Pancreas (tissue), 10 donors: ENCODE results near the gene G0S2. TPM values are rescaled to one million over a fixed set of nuclear protein-coding genes. Genes with fewer than 3 reads are reported as not detected.

Source experiments
- ATAC-seq, 4 donors: fragments of 200-7000 bp; cut with Tn5 transposase; one replicate each; pipeline versions ENCODE4 v1.8.0 to v1.9.1; 2020; ENCODE audit warnings: mild to moderate bottlenecking in 4 of 4, moderate library complexity in 4 of 4
- DNase-seq, 6 donors: peaks; one replicate each; pipeline ENCODE4 v3.0.0-alpha.2; 2020
- FAIRE-seq: peaks from 2 replicates; lab custom pipeline; 2012; peaks lifted over from hg19 to GRCh38; lab: Jason Lieb, UNC
- H3K27ac ChIP-seq, 4 donors: fragments of 200-600 bp; sonication (generic); 1 replicate in 3 of 4; 2 replicates in 1 of 4; pipeline versions ENCODE4 v1.5.0 to v1.8.0; 2020
- H3K27me3 ChIP-seq, 4 donors: fragments of 200-600 bp; one replicate each; pipeline ENCODE4 v1.8.0; 2021
- H3K36me3 ChIP-seq, 3 donors: fragments of 200-600 bp; sonication (generic) in 1 of 3; one replicate each; pipeline versions ENCODE4 v1.5.0 to v1.8.0; 2020 to 2021
- H3K4me1 ChIP-seq, 3 donors: fragments of 200-600 bp; one replicate each; pipeline ENCODE4 v1.8.0; 2021
- H3K4me3 ChIP-seq, 4 donors: fragments of 200-600 bp; sonication (generic) in 2 of 4; one replicate each; pipeline versions ENCODE4 v1.5.0 to v1.8.0; 2020 to 2021
- H3K9me3 ChIP-seq, 4 donors: fragments of 200-600 bp; one replicate each; pipeline ENCODE4 v1.8.0; 2021
- WGBS, 2 donors: extraction: QIAGEN DNeasy Blood & Tissue Kit; methylation state at CpG; one replicate each; pipeline ENCODE4 v1.1.7; 2013; 5-methylcytosine and 5-hydroxymethylcytosine counted together
- intact Hi-C, 3 donors: fragments of 100-400 bp; cut with DNase I; formaldehyde crosslinking; loops; one replicate each; pipeline versions ENCODE4 v1.11.1 to v1.14.2; 2022
- polyA plus RNA-seq, 2 donors: library from polyadenylated mRNA; stranded (reverse); fragments of 200-250 nt; gene quantifications; one replicate each; pipeline ENCODE4 v1.2.3, GENCODE V29; 2013
- total RNA-seq, 6 donors: library from RNA; stranded (reverse); fragmentation: NEBNext Ultra II Directional in 4 of 6; extraction: Animal tissue kit (Norgen Biotek cat#: 25700) in 4 of 6; gene quantifications; one replicate each; pipeline versions ENCODE4 v1.2.1 to v1.2.4, GENCODE V29; 2021 to 2023
- TF ChIP-seq, protein P1 (sequence below), 4 donors: fragments of 200-600 bp; sonication (generic) in 3 of 4; IDR thresholded peaks; one replicate each; pipeline versions ENCODE4 v1.5.0 to v1.8.0; 2021; ENCODE audit warnings: antibody characterized with exemption in 4 of 4
- donor health status: healthy with polysubstance abuse.
- donor health status: DM: no; HTN: no; CAD: no; lungs with moderate emphysema.
- donor health status: DM: no; HTN: no; CAD: no.
- donor health status: control.
- donor health status: control.
- donor health status: Bipolar disorder and iron deficiency.
- donor health status: DM: yes; HTN: yes; CAD: no.
- donor health status: DM: no; HTN: no; CAD: no.
- donor health status: DM: no; HTN: no; CAD: no.
- donor health status: DM: yes; HTN: yes; CAD: no.

G0S2 gene
- total and polyA plus RNA-seq, 8 donors, result 2.9 to 69.8 (median 15.7) TPM

DNA sequence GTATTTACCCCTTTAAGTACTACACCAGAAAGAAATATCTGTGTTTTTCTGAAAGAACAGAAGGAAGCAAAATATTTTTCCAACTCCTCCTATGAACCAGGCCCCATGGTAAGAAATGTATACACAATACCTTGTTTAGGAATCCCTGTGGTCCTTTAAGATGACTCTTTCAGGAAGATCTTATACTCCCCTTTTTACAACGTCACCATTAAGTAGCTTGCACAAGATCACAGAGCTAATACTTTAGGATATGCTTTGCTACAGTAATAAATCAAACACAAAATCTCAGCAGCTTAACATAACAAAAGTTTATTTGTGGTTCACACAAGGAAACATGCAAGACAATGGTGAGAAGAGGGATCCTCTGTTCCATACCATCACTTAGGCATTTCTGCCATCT lies 14.1 kb upstream of the G0S2 start:
- no peak for ATAC-seq
- 74 to 78% methylated on average over 1 of the region's 1 CpG for WGBS, 2 donors
- Histone ChIP-seq H3K27ac (no peak overlapping the region), H3K4me3 (no peak overlapping the region), H3K36me3 (no peaks in the 10 kb centered on the region), H3K9me3 (no peaks in the 10 kb centered on the region), H3K27me3 (no peaks in the 10 kb centered on the region), H3K4me1 (peaks cover under 1 to 12% (median 4%) of the 10 kb centered on the region in 3 donors)
- no peak for FAIRE-seq
- TF ChIP-seq, protein P1, sequence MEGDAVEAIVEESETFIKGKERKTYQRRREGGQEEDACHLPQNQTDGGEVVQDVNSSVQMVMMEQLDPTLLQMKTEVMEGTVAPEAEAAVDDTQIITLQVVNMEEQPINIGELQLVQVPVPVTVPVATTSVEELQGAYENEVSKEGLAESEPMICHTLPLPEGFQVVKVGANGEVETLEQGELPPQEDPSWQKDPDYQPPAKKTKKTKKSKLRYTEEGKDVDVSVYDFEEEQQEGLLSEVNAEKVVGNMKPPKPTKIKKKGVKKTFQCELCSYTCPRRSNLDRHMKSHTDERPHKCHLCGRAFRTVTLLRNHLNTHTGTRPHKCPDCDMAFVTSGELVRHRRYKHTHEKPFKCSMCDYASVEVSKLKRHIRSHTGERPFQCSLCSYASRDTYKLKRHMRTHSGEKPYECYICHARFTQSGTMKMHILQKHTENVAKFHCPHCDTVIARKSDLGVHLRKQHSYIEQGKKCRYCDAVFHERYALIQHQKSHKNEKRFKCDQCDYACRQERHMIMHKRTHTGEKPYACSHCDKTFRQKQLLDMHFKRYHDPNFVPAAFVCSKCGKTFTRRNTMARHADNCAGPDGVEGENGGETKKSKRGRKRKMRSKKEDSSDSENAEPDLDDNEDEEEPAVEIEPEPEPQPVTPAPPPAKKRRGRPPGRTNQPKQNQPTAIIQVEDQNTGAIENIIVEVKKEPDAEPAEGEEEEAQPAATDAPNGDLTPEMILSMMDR (IDR thresholded peaks at IDR 0.05), result no peak
- no peak for DNase-seq
- intact Hi-C loops, result no loop called here

DNA sequence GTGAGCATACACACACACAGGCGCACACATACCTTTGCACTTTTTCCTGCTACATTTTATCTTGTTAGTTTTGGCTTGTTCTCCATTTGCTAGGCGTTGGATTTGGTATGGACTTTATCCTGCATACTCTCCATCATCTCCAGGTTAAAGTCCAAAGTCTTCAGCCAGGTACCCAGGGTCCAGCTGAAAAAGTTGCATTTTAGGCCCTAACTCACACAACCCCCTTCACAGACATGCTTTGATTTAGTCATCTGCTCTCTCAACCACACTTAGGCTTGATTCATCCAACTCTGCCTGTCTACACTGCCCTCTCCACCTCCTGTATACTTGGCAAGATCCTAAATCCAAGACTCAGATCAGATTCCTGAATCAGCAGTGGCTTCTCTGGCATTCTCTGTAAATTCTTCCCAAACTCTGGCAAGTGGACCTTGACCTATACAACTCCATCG lies 12.3 kb upstream of the G0S2 start:
- TF ChIP-seq, protein P1 (IDR thresholded peaks at IDR 0.05), result no peak
- no peak for DNase-seq
- 26 to 36% methylated on average over 3 of the region's 3 CpGs for WGBS, 2 donors
- Histone ChIP-seq H3K4me1 (peaks cover 0 to 6% (median 0%) of the 10 kb centered on the region in 3 donors), H3K27me3 (no peaks in the 10 kb centered on the region), H3K9me3 (no peaks in the 10 kb centered on the region), H3K4me3 (no peak overlapping the region), H3K36me3 (no peaks in the 10 kb centered on the region), H3K27ac (no peak overlapping the region)
- ATAC-seq, result peak; percentile 25 to 76 (median 41)
- intact Hi-C loops, result no loop called here
- FAIRE-seq, result no peak

DNA sequence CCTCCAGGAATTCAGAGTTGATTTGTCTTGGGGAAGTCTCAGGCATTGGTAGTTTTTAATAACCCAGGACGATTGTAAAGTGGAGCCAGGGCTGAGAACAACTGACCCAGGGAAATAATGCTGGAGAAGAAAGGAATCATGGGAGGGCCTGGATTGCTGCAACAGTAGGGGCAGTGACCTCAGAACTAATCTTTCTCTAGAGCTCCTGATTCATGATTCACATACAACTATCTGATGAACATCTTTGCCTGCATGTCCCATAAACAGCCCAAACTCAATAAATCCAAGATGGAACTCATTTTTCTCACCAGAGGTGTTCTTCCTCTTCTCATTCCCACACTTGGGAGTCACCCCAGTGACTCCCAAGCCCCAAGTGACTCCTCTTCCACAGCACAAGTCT lies 8.1 kb upstream of the G0S2 start:
- WGBS, 2 donors, result 92 to 94% methylated on average over 1 of the region's 1 CpG
- ATAC-seq (no peak), FAIRE-seq (no peak), DNase-seq (no peak)
- Histone ChIP-seq H3K27ac (no peak overlapping the region), H3K27me3 (no peaks in the 10 kb centered on the region), H3K4me1 (peaks cover 0 to 6% (median 0%) of the 10 kb centered on the region in 3 donors), H3K4me3 (no peak overlapping the region), H3K9me3 (no peaks in the 10 kb centered on the region), H3K36me3 (no peaks in the 10 kb centered on the region)
- intact Hi-C loops, result no loop called here
- TF ChIP-seq, protein P1 (IDR thresholded peaks at IDR 0.05), result no peak

DNA sequence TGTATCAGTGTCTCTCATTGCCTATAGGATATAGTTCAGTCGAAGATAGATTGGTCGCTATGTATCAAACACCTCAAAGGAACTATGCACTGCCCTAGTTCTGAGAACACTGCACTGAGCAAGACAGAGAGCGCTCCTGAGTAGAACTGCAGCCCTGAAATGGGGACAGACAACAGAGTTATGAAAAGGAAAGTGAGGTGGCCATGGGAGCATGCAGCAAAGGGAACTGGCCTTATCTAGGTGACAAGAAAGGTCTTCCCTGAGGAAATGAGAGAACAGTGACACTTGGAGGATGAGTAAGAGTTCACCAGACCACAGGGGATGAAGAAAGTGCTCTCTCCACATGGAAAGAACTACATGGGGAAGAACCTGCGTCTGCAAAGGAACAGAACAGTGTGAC lies 7.5 kb upstream of the G0S2 start:
- no peak for DNase-seq
- no peak overlapping the region for H3K4me3 ChIP-seq
- H3K27me3 ChIP-seq, result no peaks in the 10 kb centered on the region
- WGBS, 2 donors, result 93 to 96% methylated on average over 4 of the region's 4 CpGs
- no peaks in the 10 kb centered on the region for H3K9me3 ChIP-seq
- FAIRE-seq, result no peak
- no peaks in the 10 kb centered on the region for H3K36me3 ChIP-seq
- no peak overlapping the region for H3K27ac ChIP-seq
- intact Hi-C loops, result no loop called here
- H3K4me1 ChIP-seq, result peaks cover 0 to 3% (median 0%) of the 10 kb centered on the region in 3 donors
- no peak for ATAC-seq
- TF ChIP-seq, protein P1 (IDR thresholded peaks at IDR 0.05), result no peak

DNA sequence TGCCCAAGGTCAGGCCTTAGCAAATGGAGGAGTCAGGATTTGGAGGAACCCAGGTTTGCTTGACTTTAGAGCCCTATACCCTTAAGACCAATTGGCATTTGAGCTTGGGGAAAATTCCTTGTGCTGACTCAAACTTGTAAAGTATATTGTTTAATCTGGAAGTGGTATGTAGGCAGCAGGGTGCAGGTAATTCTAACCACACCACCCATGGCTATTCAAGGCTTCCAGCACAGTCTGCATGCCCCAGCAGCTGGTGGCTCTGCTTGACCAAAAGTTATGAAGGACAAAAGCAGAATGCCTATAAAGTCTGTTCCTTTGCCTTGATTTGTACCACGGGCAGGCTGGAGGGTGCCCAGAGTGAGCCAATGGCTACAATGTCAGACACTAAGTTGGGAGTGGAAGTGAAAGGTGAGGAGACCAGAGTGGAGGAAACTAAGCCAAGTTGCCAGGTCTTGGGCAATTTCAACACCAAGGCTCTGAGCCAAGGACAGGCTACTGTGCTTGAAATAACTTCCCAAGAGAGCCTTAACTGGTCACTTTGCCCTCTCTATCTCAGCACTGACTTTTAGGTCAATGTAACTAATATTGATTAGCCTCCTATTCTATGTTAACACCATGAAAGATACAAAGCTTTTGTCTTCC lies 4.7 kb upstream of the G0S2 start:
- no peaks in the 10 kb centered on the region for H3K27me3 ChIP-seq
- intact Hi-C loops, result no loop called here
- 82 to 90% methylated on average over 1 of the region's 1 CpG for WGBS, 2 donors
- no peaks in the 10 kb centered on the region for H3K9me3 ChIP-seq
- DNase-seq, result no peak
- no peak for ATAC-seq
- no peaks in the 10 kb centered on the region for H3K36me3 ChIP-seq
- H3K4me1 ChIP-seq, result peaks cover 5 to 16% (median 15%) of the 10 kb centered on the region in 3 donors
- no peak for FAIRE-seq
- TF ChIP-seq, protein P1 (IDR thresholded peaks at IDR 0.05), result no peak
- H3K27ac ChIP-seq, result no peak overlapping the region
- H3K4me3 ChIP-seq, result no peak overlapping the region
